NCI-H1694 treated with DMSO at 0.1 percent for 48 hours (cell line): ENCODE measurements around the gene CFAP74.
"Not testable (repeated sequence)": the region's sequence is repeated elsewhere in the genome, so short reads cannot be mapped to it uniquely, and the experiment has no call there.

Source experiments
- DNase-seq: peaks from one replicate; lab custom pipeline; 2025; lab: John Stamatoyannopoulos, UW

The CFAP74 gene

DNA sequence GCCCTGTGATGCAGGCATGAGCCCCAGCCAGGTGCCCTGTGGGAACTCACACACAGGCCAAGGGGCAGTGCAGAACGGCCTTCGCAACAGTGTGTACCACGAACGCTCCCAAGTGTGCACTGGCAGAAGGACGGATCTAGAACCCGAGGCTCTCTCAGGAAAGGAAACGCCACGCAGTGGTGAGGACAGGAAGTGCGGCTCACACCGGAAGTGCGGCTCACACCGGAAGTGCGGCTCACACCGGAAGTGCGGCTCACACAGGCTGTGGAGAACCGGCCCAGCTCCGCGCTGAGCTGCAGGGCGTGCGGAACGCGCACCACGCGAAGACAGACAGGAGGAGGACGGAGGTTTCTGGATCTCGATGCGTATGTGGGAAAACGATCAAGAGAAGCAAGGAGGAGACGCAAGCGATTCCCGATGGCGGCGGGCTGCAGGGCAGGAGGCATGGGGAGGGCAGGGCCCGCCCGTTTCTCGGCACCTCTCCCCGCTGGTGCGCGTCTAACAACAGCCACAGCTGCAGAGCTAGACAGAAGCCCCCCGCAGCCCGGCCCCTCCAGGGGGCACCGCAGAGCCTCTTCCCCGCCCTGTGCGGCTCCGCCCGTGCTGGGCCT, 48.6 kb downstream of the CFAP74 start:
- DNase-seq: no peak

DNA sequence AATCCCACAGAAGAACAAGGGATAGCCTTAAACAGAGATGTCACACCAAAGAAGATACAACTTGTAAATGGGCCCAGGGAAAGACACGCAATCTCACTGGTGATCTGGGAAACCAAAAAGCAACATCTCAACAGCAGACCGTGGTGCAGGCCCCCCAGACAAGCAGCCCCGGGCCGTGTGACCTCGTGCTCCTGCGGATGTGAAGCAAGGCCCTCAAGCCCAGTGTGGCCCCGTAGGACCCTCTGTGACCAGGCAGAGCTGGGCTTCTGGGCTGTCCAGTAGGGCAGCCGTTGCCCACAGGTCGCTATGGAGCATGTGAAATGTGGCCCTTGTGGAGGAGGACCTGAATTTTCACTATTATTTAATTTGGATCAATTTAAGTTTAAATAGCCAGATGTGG, 49.6 kb downstream of the CFAP74 start:
- DNase-seq: no peak

DNA sequence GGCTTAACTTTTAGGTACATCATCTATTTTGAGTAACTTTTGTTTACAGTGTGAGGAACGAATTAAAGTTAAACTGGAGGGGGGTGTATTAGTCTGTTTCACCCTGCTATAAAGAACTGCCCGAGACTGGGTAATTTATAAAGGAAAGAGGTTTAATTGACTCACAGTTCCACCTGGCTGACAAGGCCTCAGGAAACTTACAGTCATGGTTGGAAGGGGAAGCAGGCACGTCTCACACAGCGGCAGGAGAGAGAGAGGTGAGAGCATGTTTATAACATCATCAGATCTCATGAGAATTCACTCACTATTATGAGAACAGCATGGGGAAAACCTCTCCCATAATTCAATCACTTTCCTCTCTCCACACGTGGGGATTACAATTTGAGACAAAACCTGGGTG, 52.6 kb downstream of the CFAP74 start:
- no peak for DNase-seq

DNA sequence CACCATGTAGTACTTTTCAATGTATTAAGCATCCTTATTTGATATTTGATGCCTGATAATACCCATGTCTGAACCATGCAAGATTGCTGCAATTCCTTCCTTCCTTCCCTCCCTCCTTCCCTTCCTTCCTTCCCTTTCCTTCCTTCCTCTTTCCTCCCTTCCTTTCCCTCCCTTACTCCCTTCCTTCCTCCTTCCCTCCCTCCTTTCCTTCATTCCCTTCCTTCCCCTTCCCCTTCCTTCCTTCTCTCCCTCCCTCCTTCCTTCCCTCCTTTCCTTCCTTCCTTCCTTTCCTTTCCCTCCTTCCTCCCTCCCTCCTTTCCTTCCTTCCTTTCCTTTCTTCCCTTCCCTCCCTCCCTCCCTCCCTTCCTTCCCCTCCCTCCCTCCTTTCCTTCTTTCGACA, 54.8 kb downstream of the CFAP74 start:
- no peak for DNase-seq

DNA sequence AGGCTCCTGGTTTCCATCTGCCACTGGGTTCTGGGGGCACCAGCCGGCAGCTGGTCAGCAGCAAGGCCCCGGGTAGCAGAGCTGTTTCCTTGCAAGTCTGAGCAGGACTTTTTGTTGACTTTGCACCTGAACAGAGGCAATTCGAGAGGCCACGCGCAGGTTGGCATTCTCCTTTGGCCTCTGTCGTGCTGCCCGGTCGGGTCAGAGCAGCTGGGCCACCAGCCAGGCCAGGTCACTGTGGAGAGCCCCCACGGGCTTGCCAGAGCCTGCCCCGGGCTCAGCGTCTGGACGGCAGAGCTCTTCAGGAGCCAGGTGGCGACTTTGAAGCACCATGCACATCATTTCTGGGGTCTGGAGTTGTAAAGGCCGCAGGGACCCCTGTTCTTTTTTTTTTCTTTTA, 56.1 kb downstream of the CFAP74 start:
- no peak for DNase-seq

DNA sequence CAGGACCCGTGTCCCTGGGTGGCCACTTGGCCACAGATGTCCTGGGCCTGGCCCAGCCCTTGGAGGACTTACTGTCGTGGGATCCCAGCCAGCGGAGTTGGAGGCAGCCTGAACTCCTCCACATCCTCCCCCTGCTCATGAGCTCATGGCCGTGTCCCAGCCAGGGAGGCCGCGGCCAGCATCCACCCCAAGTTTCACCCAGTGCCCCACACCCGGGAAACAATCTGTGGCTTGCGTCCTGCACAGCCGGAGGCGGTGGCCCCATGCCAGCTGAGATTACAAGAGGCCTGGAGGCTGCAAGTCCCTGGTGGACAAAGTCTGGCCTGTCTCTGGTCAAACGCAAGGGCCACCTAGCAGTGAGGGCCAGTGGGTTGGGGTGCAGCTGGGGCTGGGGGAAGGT, 57.0 kb downstream of the CFAP74 start:
- DNase-seq: no peak

DNA sequence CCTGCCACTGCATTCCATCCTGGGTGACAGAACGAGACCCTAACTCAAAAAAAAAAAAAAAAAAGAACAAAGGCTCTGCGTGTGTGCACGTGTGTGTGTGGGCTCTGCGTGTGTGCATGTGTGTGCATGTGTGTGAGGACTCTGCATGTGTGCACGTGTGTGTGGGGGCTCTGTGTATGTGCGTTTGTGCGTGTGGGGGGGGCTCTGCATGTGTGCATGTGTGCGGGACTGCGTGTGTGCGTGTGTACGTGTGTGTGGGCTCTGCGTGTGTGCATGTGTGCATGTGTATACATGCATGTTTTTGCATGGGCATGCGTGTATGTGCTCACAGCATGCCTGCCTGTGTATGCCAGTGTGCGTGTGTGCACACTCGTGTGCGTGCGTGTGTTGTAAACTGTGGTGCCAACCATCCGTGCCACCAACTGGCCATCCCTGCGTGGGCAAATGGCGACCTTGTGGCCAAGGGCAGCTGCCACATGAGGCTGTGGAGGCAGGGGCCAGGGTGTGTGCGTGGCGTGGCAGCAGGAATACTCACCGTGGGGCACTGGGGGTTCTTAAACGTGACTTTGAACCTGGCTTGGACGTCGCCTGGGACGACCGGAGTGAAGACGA, 57.7 kb downstream of the CFAP74 start:
- DNase-seq: no peak

DNA sequence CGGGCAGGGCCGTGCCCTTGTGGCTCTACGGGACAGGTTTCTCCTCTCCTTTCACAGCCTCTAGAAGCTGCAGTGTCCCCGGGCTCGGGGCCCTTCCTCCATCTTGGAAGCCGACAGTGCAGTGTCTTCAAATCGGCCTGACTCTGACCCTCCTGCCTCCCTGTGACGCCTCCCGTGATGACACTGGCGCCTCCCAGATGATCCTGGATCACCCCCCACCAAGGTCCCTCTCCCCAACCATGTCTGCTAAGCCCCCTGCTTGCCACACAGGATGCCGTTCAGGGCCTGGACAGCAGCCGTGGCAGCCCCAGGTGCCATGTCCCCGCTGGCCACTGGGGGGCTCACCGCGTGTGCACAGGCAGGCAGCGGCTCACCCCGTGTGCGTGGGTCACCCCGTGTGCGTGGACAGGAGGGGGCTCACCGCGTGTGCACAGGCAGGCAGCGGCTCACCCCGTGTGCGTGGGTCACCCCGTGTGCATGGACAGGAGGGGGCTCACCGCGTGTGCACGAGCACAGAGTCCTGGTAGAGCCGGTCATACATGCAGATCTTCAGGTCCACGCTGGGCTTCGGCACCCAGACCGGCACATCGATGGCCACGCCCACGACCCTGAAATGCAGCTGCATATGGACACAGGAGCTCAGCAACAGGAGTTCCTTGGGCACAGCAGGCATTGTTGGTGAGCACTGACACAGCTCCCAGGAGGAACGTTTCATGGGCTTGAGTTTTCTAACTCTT, 59.6 kb downstream of the CFAP74 start:
- DNase-seq: peak; percentile 4

DNA sequence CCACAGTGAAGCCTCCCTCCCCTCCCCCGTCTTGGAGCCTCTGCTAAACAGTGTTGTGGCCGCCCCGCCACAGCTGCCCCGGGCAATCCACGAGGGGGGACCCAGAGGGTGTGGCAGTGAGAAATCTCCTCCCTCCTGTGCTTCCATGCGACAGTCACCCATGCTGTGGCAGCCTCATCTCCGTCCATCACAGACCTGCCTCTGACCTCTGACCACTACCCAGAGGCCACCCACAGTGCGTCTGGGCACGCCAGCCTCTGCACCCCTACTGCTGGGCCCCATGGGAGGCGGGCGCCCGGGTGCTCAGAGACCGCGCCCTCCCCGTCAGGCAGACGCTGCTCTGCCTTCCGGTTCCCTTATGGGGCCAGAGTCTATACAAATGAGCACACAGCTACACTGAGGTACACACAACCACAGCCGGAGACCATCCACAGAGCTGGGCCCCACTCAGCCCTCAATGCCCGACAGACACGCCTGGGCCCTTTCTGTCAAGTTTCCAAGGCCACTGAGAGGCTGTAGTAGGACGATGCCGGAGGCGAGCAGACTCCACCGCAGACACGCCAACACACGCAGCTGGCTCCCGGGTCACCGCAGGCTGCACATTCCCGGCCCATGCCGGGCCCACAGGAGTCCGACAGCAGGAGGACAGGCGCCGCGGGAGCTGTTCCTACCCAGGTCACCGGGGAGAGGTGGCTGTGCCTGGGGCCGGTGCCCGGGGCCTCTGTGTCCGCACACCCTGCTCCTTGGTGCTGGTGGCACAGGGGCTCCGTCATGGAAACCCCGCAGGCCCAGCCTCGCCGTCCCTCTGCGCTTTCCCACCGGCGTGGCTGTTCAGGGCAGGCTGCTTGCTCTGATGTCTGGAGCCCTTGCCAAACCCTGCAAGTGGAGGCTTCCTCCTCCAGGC, 60.6 kb downstream of the CFAP74 start:
- DNase-seq: no peak

DNA sequence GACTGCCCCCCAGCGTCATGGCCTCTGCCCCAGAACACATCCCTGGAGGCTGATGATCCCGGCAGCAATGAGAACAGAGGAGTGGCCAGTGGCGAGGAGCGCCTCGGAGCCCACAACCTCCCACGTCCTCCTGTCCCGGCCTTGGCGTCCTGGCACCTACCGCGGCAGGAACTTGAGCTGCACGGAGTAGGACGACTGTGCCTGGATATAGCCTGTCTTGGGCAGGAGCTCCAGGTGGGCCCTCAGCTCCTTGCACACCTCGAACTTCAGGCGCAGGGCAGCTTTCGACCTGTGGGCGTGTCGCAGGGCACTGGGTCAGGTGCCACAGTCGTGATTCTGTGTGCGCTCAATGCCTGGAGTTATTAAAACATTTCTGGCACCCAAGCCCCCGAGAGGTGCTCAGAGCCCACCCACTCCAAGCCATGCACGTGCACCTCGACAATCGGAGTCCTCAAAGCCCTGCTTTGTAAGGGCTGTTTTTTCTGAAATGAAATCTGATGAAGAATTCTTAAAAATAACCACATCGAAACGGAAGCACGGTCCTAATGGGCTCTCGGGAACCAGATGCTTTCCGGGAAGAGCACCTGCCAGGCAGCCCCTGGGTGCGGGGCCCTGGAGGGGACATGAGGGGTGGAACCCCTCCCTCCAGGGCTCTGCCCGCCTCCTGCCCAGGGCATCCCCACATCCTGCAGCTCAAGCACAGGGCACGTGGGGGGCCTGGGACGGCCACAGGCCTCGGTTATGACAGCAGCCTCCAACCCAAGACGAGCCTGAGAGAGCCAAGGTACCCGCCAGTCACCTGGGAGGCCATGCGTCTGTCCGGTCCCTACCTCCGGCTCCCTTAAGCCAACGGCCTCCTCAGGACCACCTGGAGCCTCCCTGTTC, 61.5 kb downstream of the CFAP74 start:
- no peak for DNase-seq

DNA sequence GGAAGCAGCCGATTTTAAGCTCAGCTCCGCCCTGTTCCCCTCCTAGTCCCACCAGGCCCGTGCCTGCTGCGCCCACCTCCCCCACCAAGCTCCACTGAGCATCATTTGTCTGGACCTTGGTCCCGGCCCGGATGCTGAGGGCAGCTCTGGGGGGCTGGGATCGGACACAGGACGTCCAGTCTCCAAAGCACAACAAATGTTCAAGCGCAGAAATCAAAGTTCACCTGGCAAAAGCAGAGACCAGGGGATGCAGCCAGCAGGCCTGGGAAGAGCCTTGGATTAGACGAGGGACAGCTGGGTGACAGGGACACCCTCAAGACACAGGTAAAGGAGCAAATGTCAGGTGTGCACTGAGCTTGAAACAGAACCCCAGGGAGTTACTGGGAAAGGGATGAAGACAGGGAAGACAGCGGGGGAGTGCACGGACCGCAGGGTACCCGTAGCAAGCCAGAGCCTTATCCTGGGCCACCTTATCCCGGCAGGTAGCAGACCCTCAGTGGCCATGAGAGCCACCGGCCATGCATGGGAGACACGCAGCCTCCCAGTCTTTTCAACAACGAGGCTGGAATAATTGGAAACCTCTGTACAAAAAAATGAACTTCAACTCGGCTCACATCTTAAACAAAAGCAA, 62.3 kb downstream of the CFAP74 start:
- DNase-seq: no peak

DNA sequence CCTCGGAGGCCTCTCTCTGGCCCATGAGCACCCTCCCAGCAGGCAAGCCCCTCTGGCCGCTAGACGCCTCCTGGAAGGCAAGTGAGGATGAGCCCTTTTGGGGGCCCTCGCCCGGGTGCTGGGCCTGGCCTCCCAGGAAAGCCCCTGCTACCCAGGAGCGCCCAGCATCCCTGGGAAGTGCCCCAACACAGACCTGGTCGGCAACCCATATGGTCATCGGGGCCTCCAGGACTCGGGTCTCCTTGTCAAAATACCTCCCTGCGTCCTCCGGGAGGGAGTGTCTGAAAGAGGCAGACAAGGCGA, 63.5 kb downstream of the CFAP74 start:
- no peak for DNase-seq

DNA sequence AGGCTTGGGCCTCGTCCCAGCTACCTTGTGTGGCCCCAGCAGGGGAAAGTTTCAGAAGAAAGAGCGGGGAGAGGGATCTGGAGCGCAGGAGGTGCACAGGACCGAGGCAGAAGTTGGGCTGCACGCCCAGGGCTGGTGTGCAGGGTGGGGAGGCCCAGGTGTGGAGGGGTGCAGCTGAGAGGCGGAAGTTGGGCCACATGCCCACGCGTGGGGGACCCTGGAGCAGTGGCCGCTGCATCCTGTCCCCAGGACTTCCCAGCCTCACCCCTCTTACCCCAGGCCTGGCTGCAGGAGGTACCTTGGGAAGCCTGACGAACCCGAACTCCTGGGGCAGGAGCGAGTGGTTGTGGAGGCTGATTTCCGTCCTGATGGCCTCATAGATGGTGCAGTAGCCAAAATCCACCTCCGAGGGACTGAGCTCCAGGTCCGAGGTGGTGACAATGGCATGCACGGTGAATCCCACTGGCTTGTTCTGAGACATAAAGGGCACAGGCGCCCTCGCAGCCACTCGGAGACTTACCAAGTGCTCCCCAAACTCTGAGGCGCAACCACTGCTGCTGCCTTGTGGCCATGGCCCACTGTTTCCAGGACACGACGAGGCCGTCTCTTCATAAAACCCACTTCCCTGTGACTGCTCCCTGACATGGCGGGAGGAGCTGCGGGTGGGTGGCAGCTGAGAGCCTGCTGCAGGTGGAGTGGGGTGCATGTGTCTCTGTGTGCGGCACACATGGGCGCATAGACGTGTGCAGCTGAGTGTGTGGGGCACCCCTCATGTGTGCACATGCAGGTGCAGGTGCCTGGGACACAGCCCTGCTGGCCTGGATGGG, 64.1 kb downstream of the CFAP74 start:
- no peak for DNase-seq

DNA sequence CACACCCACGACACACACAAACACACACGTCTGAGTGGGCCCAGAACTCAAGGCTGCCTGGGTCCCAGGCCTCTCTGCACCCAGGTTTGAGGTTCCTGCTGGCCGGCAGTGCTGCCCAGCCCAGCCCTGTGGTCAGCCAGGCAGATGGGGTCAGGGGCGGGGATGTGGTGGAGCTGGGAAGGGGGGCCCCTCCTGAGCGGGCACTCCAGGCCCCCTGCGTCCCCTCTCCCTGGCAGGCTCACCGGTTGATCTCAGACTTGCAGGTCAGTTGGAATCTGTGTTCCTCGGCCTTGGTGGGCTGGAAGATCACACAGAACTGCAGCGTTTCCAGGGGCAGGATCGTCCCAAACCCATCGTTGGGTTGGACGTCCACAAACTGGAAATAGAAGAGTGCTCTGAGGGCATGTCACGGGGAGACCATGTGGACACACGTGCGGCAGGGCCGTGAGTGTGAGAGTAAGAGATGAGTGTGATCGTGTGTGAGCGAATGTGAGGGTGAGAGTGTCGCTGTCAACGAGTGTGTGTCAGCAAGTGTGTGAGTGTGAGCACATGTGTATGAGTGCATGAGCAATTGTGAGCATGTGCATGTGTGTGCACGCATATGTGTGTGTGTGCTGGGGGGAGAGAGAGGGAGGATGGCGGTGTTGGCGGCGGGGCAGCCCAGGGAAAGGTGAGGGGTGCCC, 64.8 kb downstream of the CFAP74 start:
- no peak for DNase-seq

DNA sequence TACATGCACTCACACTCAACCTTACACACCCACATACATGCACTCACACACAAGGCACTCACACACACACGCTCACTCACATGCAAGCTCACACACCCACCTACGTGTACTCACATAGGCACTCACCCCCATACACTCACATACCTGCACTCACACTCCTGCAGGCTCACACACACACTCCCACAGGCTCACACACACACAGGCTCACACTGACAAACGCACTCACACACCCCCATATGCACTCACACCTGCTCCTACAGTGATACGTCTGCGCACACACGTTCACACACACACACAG, 65.4 kb downstream of the CFAP74 start:
- no peak for DNase-seq

DNA sequence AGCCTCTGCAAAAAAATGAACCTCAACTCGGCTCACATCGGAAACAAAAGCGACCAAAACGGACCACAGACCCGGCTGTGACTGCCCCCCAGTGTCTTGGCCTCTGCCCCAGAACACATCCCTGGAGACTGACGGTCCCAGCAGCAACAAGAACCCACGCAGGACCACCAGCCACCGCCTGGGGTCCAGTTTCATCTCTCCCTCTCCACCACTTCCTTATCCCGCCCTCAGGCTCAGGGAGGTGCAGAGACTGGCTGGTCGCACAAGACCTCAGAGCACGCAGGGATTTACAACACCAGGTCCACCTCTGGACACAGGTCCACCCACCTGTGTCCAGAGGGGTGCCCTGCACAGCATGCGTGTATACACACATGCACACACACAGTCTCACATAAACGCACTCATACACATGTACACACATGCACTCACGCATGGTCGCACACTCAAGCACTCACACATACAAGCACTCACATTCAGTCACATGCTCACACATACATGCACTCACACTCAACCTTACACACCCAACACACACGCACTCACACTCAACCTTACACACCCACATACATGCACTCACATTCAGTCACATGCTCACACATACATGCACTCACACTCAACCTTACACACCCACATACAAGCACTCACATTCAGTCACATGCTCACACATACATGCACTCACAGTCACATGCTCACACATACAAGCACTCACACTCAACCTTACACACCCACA, 65.9 kb downstream of the CFAP74 start:
- no peak for DNase-seq

DNA sequence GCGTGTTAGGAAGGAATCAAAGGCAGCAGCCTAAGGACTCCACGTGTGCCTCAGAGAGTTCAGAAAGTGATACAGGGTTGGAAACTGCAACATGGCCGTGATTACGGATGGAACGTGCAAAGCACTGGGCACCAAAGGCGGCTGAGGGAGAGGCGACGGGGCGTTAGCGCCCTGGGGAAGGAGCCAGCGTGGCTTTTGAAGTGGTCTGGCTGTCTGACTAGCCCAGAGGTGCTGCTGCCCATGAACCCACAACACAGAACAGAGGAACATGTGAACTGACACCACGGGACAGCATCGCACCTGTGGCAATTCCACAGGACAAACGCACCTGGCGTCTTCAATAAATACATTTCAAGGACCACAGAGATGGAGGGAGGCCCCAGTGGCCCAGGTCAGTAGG, 66.5 kb downstream of the CFAP74 start:
- DNase-seq: no peak

DNA sequence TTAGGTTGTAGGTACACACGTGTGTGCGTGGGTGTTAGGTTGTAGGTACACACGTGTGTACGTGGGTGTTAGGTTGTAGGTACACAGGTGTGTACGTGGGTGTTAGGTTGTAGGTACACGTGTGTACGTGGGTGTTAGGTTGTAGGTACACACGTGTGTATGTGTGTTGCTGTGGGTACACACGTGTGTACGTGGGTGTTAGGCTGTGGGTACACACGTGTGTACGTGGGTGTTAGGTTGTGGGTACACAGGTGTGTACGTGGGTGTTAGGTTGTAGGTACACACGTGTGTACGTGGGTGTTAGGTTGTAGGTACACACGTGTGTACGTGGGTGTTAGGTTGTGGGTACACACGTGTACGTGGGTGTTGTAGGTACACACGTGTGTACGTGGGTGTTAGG, 68.7 kb downstream of the CFAP74 start:
- not testable (repeated sequence) for DNase-seq
